A673 (cell line): ENCODE results near the gene KRT8.
"Not testable (repeated sequence)": the region's sequence is repeated elsewhere in the genome, so short reads cannot be mapped to it uniquely, and the experiment has no call there.

Experiments used
- CTCF ChIP-seq: fragments of 300-800, 200-600 bp; sonication (generic); conservative IDR thresholded peaks from 2 replicates; pipeline ENCODE4 v1.5.1; 2017; ENCODE audit warnings: low read depth, mild to moderate bottlenecking, antibody characterized with exemption, low read length, moderate library complexity, mixed read lengths
- EZH2 ChIP-seq: fragments of 200-600 bp; sonication (generic); IDR thresholded peaks from 2 replicates; pipeline ENCODE4 v1.6.1; 2017; ENCODE audit warnings: borderline replicate concordance, low read depth, mild to moderate bottlenecking, mixed read lengths, antibody characterized with exemption, low read length; ENCODE audit not compliant: poor library complexity, severe bottlenecking

GRCh38 chr12:52856077-52856476, 48.8 kb downstream of the KRT8 start:
- TF ChIP-seq EZH2, CTCF: not testable (repeated sequence)
